HG02763 (cell line): ENCODE results near the gene NDUFV1.
"Not testable (repeated sequence)": the region's sequence is repeated elsewhere in the genome, so short reads cannot be mapped to it uniquely, and the experiment has no call there.

Experiments
- ATAC-seq: cut with Tn5 transposase; IDR thresholded peaks from one replicate; pipeline ENCODE4 v1.9.1; 2021; ENCODE audit warnings: mild to moderate bottlenecking, moderate library complexity; ENCODE audit not compliant: unreplicated experiment

The NDUFV1 gene

GRCh38 chr11:67585911-67586310, 20.8 kb upstream of the NDUFV1 start:
- no peak for ATAC-seq

DNA sequence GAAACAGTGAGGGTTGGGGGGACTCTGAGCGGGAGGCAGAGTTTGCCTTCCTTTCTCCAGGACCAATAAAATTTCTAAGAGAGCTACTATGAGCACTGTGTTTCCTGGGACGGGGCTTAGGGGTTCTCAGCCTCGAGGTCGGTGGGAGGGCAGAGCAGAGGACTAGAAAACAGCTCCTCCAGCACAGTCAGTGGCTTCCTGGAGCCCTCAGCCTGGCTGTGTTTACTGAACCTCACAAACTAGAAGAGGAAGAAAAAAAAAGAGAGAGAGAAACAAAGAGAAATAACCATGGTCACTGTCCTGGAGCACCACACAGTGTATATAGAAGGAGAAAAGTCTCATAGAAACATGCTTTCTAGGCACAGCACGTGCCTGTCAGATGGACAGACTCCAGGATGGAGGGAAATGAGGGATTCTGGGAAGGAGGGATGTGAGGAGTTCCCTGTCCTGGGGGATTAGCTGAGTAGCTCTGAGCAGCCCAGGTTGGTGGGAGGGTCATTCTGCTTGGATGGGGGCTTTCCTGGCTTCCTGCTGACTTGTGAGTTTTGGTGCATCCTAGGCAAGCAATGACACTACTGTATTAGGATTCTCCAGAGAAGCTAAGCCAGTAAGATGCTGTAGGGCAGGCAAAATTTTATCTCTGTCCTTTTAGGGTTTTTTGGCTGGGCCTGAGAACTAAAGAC, 20.0 kb upstream of the NDUFV1 start:
- ATAC-seq, result no peak

- ATAC-seq, result no peak
These were observed 18.6 kb upstream of the NDUFV1 start for GRCh38 chr11:67588136-67588503.

DNA sequence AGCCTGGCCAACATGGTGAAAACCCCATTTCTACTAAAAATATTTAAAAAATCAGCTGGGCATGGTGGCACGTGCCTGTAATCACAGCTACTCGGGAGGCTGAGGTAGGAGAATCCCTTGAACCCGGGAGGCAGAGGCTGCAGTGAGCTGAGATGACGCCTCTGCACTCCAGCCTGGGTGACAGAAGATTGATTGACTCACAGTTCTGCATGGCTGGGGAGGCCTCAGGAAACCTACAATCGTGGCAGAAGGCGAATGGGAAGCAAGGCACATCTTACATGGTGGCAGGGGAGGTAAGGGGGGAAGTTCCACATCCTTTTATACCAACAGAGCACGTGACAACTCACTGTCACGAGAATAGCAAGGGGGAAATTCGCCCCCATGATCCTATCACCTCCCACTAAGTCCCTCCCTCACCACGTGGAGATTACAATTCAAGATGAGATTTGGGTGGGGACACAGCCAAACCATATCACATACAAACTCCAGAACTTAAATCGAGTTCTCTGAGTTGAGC, 17.8 kb upstream of the NDUFV1 start:
- not testable (repeated sequence) for ATAC-seq

DNA sequence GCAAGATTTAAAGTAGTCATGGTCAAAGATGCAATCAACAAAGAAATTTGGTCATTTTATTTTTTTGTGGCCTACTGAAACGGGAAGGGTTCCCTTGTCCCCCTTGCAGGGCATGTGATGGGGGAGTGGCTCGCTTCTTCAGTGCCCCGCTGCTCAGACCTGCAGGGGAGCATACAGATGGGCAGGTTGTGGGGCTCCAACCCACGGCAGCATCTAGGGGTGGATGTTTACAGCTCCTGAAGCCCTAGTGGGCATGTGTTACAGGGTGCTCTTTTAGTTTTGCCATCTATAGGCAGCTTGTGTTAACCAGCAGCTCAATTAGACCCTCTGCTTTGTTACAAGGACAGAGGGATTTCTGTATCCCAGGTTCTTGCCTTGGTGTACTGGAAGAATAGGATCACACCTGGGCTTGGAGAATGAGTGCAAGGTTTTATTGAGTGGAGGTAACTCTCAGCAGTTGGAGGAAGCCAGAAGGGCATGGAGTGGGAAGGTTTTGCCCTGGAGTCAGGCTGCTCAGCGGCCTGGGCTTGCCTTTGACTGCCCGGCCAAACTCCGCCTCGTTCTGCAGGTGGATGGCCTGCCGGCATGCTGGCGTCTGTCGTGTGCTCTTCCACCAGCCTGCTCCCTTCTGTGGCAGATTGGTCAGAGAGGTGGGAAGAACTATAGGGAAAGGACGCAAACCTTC, 13.7 kb upstream of the NDUFV1 start:
- no peak for ATAC-seq

DNA sequence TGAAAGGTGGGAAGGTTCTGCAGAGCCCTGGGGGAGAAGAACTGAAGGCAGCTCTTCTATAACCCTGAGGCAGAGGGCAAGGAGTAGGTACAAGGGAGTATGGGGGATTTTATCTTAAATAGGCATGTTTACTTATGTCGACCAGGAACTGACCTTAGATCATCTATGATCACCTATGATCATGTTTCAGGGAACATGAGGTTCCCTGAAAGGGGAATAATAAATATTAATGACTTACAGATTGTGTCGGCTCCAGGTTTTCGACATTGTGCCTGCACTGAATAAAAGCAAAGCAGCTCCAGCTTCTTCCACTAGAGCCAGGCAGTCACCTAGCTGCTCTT, 13.2 kb upstream of the NDUFV1 start:
- no peak for ATAC-seq

- no peak for ATAC-seq
These were observed 12.3 kb upstream of the NDUFV1 start for GRCh38 chr11:67594480-67594879.

DNA sequence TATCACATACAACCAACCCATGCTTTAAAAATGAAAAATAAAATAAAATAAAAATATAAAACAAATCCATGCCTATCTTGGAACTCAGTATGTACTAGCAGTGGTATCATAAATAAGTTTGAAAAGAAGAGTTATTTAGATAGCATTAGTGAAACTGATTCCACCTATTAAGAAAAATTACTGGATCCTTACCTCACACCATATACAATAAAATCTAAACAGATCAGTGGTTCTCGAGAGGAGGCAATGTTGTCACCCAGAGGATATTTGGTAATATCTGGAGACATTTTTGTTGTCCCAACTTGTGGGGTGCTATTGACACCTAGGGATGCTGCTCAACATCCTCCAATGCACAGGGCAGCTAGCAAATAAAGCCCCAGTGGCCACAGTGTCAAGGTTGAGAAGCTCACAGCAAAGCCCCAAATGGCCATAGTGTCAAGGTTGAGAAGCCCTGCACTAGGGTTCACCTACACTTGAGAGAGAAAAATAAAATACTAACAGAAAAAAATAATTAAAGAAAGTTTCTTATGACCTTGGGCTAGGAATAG, 9.9 kb upstream of the NDUFV1 start:
- no peak for ATAC-seq

- not testable (repeated sequence) for ATAC-seq
These were observed 9.3 kb upstream of the NDUFV1 start for GRCh38 chr11:67597458-67597857.

DNA sequence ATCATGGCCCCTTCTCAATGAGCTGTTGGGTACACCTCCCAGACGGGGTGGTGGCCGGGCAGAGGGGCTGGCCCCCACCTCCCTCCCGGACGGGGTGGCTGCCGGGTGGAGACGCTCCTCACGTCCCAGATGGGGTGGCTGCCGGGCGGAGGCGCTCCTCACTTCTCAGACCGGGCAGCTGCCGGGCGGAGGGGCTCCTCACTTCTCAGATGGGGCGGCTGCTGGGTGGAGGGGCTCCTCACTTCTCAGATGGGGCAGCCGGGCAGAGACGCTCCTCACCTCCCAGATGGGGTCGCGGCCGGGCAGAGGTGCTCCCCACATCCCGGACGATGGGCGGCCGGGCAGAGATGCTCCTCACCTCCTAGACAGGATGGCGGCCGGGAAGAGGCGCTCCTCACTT, 8.8 kb upstream of the NDUFV1 start:
- not testable (repeated sequence) for ATAC-seq

GRCh38 chr11:67599149-67599548, 7.6 kb upstream of the NDUFV1 start:
- ATAC-seq, result no peak

DNA sequence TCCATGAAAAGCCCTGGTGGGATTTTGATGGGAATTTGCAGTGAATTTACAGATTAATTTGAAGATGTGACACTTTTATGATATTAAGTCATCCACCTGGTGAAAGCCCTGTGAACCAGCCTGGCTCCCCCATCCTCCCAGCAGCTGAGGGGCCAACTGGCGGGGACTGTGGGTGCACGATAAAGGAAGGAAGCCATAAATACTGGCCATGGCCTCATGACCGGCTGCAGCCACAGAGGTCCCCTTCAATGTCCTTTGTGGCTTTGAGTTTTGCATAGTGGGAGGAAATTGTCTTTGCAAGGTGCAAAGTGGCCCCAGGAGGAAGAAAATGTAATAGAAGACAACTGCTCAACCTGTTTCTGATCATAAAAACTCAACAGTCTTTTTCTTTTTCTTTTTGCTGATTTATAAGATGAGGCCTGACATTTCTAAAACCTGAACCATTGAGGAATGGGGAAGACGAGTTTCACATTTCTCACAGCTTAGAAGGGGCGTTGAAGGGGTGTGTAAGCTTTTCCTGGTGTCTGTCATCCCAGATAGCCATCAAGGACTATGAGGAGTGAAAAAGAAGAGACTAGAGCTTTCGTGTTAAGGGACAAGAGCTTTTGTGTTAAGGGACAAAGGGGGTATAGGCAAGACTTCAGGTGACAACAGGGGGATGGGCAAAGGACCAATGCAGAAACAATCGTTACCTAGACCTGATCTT, 6.3 kb upstream of the NDUFV1 start:
- no peak for ATAC-seq

DNA sequence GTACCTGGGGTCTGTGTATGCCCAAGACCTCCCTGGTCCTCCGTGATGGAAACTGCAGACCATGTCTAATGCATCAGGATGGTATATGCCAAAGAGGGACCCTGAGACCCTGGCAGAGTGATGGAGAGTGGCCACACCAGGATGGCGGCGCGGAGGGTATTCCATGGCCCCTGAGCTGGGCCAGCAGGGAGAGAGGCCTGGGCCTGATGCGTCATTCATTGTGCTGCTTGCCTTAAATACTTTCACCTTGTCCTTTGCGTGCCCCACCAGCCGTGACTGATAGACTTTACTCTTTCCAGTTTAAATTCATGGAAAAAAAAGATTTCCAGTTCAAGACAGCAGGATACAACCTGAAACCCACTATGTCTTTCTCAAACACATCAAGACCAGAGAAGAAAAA, 5.6 kb upstream of the NDUFV1 start:
- ATAC-seq, result no peak

DNA sequence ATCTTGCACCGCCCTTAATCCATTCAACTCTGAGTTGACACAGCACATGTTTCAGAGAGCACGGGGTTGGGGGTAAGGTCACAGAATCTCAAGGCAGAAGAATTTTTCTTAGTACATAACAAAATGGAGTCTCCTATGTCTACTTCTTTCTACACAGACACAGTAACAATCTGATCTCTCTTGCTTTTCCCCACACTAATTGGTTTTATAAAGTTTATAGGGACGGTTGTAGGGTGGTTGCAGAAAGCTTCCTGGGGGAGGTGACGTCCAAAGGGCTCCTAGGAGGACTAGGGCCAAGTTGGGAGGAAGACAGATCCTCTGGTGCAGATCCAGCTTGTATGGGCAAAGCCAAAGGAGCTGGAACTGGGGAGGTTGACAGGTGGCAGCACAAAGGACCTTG, 2.6 kb upstream of the NDUFV1 start:
- not testable (repeated sequence) for ATAC-seq

GRCh38 chr11:67604815-67605214, 1.9 kb upstream of the NDUFV1 start:
- no peak for ATAC-seq

DNA sequence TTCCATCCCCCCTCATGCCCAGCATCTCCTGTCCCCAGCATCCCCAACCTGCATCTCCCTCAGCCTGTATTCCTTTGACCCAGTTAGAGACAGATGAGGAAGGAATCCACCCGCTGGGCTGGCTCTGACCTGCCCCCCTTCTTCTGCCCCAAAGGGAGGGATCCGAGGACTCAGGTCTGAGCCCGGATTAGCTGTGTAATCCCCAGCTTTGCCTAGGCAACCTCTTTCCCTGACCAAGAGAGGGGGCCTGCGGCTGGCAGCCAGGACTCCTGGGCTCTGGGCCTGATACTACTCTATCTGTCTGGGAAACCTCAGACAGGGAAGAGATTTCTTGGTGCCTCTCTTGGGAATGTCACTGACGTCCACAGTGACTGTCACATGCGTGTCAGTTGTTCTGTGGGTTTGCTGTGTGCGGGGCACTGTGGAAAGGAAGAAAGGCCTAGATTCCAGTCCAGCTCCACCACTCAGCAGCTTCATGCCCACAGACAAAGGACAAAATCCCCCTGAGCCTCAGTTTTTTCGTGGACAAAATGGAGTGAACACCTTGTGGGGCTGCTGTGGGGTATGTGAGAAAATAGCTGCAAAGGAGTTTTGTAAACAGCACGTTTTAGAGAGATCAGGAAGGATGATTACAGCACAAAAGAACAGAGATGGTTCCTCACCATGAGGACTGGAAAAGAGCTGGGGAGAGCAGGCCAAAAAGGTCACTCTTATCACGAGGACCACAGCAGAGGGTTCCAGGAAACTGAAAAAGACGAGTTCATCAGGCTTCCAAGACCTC, 1.3 kb upstream of the NDUFV1 start:
- ATAC-seq, result no peak

- ATAC-seq, result no peak
These were observed 644 bp upstream of the NDUFV1 start for GRCh38 chr11:67606093-67606491.

- ATAC-seq, result no peak
These were observed 771 bp downstream of the NDUFV1 start for GRCh38 chr11:67607507-67607906.

DNA sequence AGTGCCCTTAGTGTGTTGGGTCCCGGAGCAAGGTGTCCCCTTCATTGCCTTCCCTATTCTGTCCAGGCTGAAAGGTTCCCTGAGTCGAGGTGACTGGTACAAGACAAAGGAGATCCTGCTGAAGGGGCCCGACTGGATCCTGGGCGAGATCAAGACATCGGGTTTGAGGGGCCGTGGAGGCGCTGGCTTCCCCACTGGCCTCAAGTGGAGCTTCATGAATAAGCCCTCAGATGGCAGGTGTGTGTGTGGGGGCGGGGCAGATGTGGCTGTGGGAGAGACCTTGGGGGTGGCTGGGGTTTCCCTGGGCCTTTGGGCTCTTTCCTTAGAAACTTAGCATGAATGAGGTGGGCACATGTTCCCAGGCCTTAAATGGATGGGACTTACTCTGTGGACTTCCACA, 1.8 kb downstream of the NDUFV1 start:
- no peak for ATAC-seq

- ATAC-seq, result no peak
These were observed 2.6 kb downstream of the NDUFV1 start for GRCh38 chr11:67609316-67609715.

GRCh38 chr11:67610302-67610868, 3.6 kb downstream of the NDUFV1 start:
- ATAC-seq, result no peak
